A549 (cell line): ENCODE results near the gene ARHGDIA. TPM values are rescaled to one million over a fixed set of nuclear protein-coding genes. Genes with fewer than 3 reads are reported as not detected.

Experiments
- ATAC-seq, 2 experiments: fragments of 200-7000 bp in 1 of 2; fragments of >200 bp in 1 of 2; cut with Nextera tagmentation in 1 of 2; cut with Tn5 transposase in 1 of 2; 3 replicates each; pipeline versions ENCODE4 v1.8.0 to v1.9.1; 2018 to 2020; ENCODE audit warnings: mild to moderate bottlenecking in 1 of 2, moderate library complexity in 1 of 2
- CTCF ChIA-PET: fragments of 300-600 bp; sonication (Branson Sonifier 250); formaldehyde crosslinking; extraction: SDS; loops from one replicate; lab custom pipeline; 2021; ENCODE audit warnings: antibody characterized with exemption, inconsistent platforms; lab: Yijun Ruan, JAX
- POLR2A ChIA-PET: fragments of 350-600 bp; formaldehyde crosslinking; extraction: SDS; loops from one replicate; lab custom pipeline; 2021; ENCODE audit warnings: antibody characterized with exemption, inconsistent platforms; lab: Yijun Ruan, JAX
- DNase-seq, 2 experiments: peaks; one replicate each; pipeline versions ENCODE4 v3.0.0 to v3.0.0-alpha.2; 2011 to 2016; ENCODE audit warnings: low read depth in 1 of 2, low spot score in 1 of 2
- FAIRE-seq: peaks from 2 replicates; lab custom pipeline; 2011; peaks lifted over from hg19 to GRCh38; lab: Jason Lieb, UNC
- H3K27ac ChIP-seq, 2 experiments: fragments of >200 bp; sonication (Bioruptor Twin); formaldehyde crosslinking; 3 replicates each; pipeline ENCODE4 v1.5.1; 2016 to 2017
- H3K4me1 ChIP-seq: fragments of >200 bp; sonication (Bioruptor Twin); formaldehyde crosslinking; 3 replicates; pipeline ENCODE4 v1.6.1; 2016
- H3K4me2 ChIP-seq: fragments of >200 bp; sonication (Bioruptor Twin); formaldehyde crosslinking; 3 replicates; pipeline ENCODE4 v1.6.1; 2016
- H3K4me3 ChIP-seq: fragments of >200 bp; sonication (Bioruptor Twin); formaldehyde crosslinking; 3 replicates; pipeline ENCODE4 v1.5.1; 2016
- H3K9me3 ChIP-seq: fragments of >200 bp; sonication (Bioruptor Twin); formaldehyde crosslinking; 3 replicates; pipeline ENCODE4 v1.6.1; 2016
- ATOH8 ChIP-seq: fragments of 250-450 bp; sonication (Bioruptor Pico); IDR thresholded peaks from 2 replicates; pipeline ENCODE4 v1.5.0; 2020; ENCODE audit warnings: low read depth, mild to moderate bottlenecking, moderate library complexity
- CBX2 ChIP-seq: fragments of 200-600 bp; sonication (generic); IDR thresholded peaks from 2 replicates; pipeline ENCODE4 v1.6.1; 2016; ENCODE audit warnings: low read depth, mild to moderate bottlenecking, borderline replicate concordance
- CHD4 ChIP-seq: fragments of 200-600 bp; sonication (generic); IDR thresholded peaks from 2 replicates; pipeline ENCODE4 v1.6.1; 2016; ENCODE audit warnings: antibody characterized with exemption, mild to moderate bottlenecking, borderline replicate concordance
- CTCF ChIP-seq: fragments of >200 bp; sonication (Bioruptor Twin); formaldehyde crosslinking; IDR thresholded peaks from 3 replicates; pipeline ENCODE4 v1.5.1; 2016
- EHMT2 ChIP-seq: fragments of 200-600 bp; sonication (generic); IDR thresholded peaks from 2 replicates; pipeline ENCODE4 v1.6.1; 2016; ENCODE audit warnings: antibody characterized with exemption, low read depth, mild to moderate bottlenecking, moderate library complexity
- EP300 ChIP-seq, 2 experiments: fragments of >200 bp; sonication (Bioruptor Twin); formaldehyde crosslinking; IDR thresholded peaks; 2 replicates in 1 of 2; 3 replicates in 1 of 2; pipeline ENCODE4 v1.6.1; 2016 to 2017
- HDAC2 ChIP-seq: fragments of 200-600 bp; sonication (generic); IDR thresholded peaks from 2 replicates; pipeline ENCODE4 v1.6.1; 2016
- HOXB13 ChIP-seq: fragments of 250-450 bp; sonication (Bioruptor Pico); IDR thresholded peaks from 2 replicates; pipeline ENCODE4 v1.5.0; 2020; ENCODE audit warnings: low read depth, mild to moderate bottlenecking, moderate library complexity
- HOXB5 ChIP-seq: fragments of 250-450 bp; sonication (Bioruptor Pico); IDR thresholded peaks from 2 replicates; pipeline ENCODE4 v1.5.0; 2020; ENCODE audit warnings: mild to moderate bottlenecking, moderate library complexity
- JUN ChIP-seq, 2 experiments: fragments of >200 bp; sonication (Bioruptor Twin); formaldehyde crosslinking; IDR thresholded peaks; 2 replicates in 1 of 2; 3 replicates in 1 of 2; pipeline ENCODE4 v1.6.1; 2016 to 2017
- JUNB ChIP-seq: fragments of >200 bp; sonication (Bioruptor Twin); formaldehyde crosslinking; IDR thresholded peaks from 2 replicates; pipeline ENCODE4 v1.6.1; 2016
- KDM1A ChIP-seq: fragments of 200-600 bp; sonication (generic); IDR thresholded peaks from 2 replicates; pipeline ENCODE4 v1.6.1; 2016; ENCODE audit warnings: low read depth, mild to moderate bottlenecking
- MAFK ChIP-seq: fragments of 450-650 bp; IDR thresholded peaks from 2 replicates; pipeline ENCODE4 v1.6.1; 2014; ENCODE audit not compliant: partially characterized antibody
- MAX ChIP-seq: IDR thresholded peaks from 2 replicates; pipeline ENCODE4 v1.6.1; 2012
- MYC ChIP-seq: IDR thresholded peaks from 2 replicates; pipeline ENCODE4 v1.6.1; 2012; ENCODE audit warnings: mild to moderate bottlenecking, inconsistent platforms, low read length, improper control_type of control experiment, borderline replicate concordance
- NFE2L2 ChIP-seq: fragments of 150-350 bp; conservative IDR thresholded peaks from 2 replicates; pipeline ENCODE4 v1.6.1; 2014; ENCODE audit warnings: low read length
- NPAS2 ChIP-seq: fragments of 250-450 bp; sonication (Bioruptor Pico); IDR thresholded peaks from 2 replicates; pipeline ENCODE4 v1.8.0; 2022; ENCODE audit warnings: mild to moderate bottlenecking, moderate library complexity, borderline replicate concordance
- PBX3 ChIP-seq: IDR thresholded peaks from 2 replicates; pipeline ENCODE4 v1.6.1; 2012
- REST ChIP-seq: fragments of 200-600 bp; sonication (generic); IDR thresholded peaks from 2 replicates; pipeline ENCODE4 v1.6.1; 2016; ENCODE audit warnings: antibody characterized with exemption, mild to moderate bottlenecking, moderate library complexity
- USF2 ChIP-seq: fragments of 450-650 bp; IDR thresholded peaks from 2 replicates; pipeline ENCODE4 v1.6.1; 2014; ENCODE audit warnings: antibody characterized with exemption
- ZNF302 ChIP-seq: fragments of 250-450 bp; sonication (Bioruptor Pico); IDR thresholded peaks from 2 replicates; pipeline ENCODE4 v1.9.0; 2021; ENCODE audit warnings: inconsistent platforms, mild to moderate bottlenecking, moderate library complexity
- ZSCAN20 ChIP-seq: fragments of 250-450 bp; sonication (Bioruptor Pico); IDR thresholded peaks from 2 replicates; pipeline ENCODE4 v1.8.0; 2022; ENCODE audit warnings: mild to moderate bottlenecking, moderate library complexity
- WGBS: methylation state at CpG from one replicate; pipeline ENCODE4 v1.1.6; 2017; ENCODE audit errors: missing lambda C conversion rate; 5-methylcytosine and 5-hydroxymethylcytosine counted together
- polyA plus RNA-seq, 4 experiments: library from polyadenylated mRNA; depleted of rRNA in 3 of 4; stranded (reverse); fragments of >200 nt; fragmentation: RNase III in 1 of 4; extraction: RNeasy Plus Mini Kit Qiagen cat#74134 plus additional on column Dnase treatment in 1 of 4; gene quantifications; 2 replicates in 3 of 4; 3 replicates in 1 of 4; pipeline ENCODE4 v1.2.3, GENCODE V29; 2011 to 2017

ARHGDIA gene
- polyA plus RNA-seq, 2 of the 4 experiments (the other 2 are of a cell fraction), result 64.0 to 503 TPM

GRCh38 chr17:81903415-81903831 lies 32.3 kb upstream of the ARHGDIA start:
- ChIA-PET CTCF (interaction anchor here (1.1 to 1.6 kb wide), 3 partner anchors 10 to 14 kb away, joined by 3 to 6 read pairs (median 4); no protein-coding TSS in a partner anchor), POLR2A (no interaction called here)
- peaks cover 15% of the 10 kb centered on the region for H3K4me1 ChIP-seq
- H3K27ac ChIP-seq, result no peak overlapping the region
- no peak overlapping the region for H3K4me3 ChIP-seq
- DNase-seq, result no peak
- no peak for ATAC-seq
- H3K4me2 ChIP-seq, result no peak overlapping the region
- WGBS, result 82% methylated on average over 9 of the region's 10 CpGs
- no peak for FAIRE-seq
- no peaks in the 10 kb centered on the region for H3K9me3 ChIP-seq
- no peak for TF ChIP-seq ZSCAN20
- no peak for TF ChIP-seq HOXB5 (CRISPR knock-in tag)
- no peak for TF ChIP-seq REST
- TF ChIP-seq MYC, result no peak
- no peak for TF ChIP-seq MAX
- TF ChIP-seq EP300 (IDR thresholded peaks at IDR 0.05), result no peak
- no peak for TF ChIP-seq HOXB13 (CRISPR knock-in tag)
- TF ChIP-seq CTCF, result no peak
- no peak for TF ChIP-seq PBX3
- no peak for TF ChIP-seq ATOH8
- no peak for TF ChIP-seq HDAC2
- TF ChIP-seq EHMT2, result no peak
- no peak for TF ChIP-seq CBX2
- TF ChIP-seq JUN (IDR thresholded peaks at IDR 0.05), result no peak
- no peak for TF ChIP-seq MAFK
- TF ChIP-seq KDM1A, result no peak

- TF ChIP-seq USF2 (no peak), CHD4 (no peak), JUNB (no peak), MYC (no peak), NPAS2 (no peak), MAX (no peak), ZNF302 (CRISPR knock-in tag) (no peak), NFE2L2 (no peak)
- TF ChIP-seq, all 56 proteins: peak for 0
- H3K4me1 ChIP-seq, result peaks cover 21% of the 10 kb centered on the region
- no peak overlapping the region for H3K4me3 ChIP-seq
- H3K9me3 ChIP-seq, result no peaks in the 10 kb centered on the region
- FAIRE-seq (no peak), DNase-seq (no peak), ATAC-seq (no peak)
- 91% methylated on average over 40 of the region's 47 CpGs for WGBS
- POLR2A ChIA-PET, result no interaction called here
- no peak overlapping the region for H3K27ac ChIP-seq
- H3K4me2 ChIP-seq, result no peak overlapping the region
- CTCF ChIA-PET, result interaction anchor here (1.0 to 1.6 kb wide), 5 partner anchors 9 to 168 kb away, joined by 3 to 6 read pairs (median 4); partner anchors contain the start of gene MAFG
These were observed 31.7 kb upstream of the ARHGDIA start for GRCh38 chr17:81902653-81903414.
